Subcutaneous adipose tissue (tissue), 4 donors: ENCODE data around the gene PAPLN. TPM values are rescaled to one million over a fixed set of nuclear protein-coding genes. Genes with fewer than 3 reads are reported as not detected.

Experiments
- total RNA-seq, 4 donors: library from RNA; depleted of rRNA; stranded (reverse); fragments of >200 nt; gene quantifications; one replicate each; pipeline ENCODE4 v1.1.0, GENCODE V29; 2016
- TF ChIP-seq, protein P1 (sequence below): fragments of 450-650 bp; IDR thresholded peaks from one replicate; pipeline ENCODE4 v1.5.1; 2016; ENCODE audit warnings: low read depth, mild to moderate bottlenecking, control low read depth, antibody characterized with exemption, moderate library complexity

The PAPLN gene, protein sequence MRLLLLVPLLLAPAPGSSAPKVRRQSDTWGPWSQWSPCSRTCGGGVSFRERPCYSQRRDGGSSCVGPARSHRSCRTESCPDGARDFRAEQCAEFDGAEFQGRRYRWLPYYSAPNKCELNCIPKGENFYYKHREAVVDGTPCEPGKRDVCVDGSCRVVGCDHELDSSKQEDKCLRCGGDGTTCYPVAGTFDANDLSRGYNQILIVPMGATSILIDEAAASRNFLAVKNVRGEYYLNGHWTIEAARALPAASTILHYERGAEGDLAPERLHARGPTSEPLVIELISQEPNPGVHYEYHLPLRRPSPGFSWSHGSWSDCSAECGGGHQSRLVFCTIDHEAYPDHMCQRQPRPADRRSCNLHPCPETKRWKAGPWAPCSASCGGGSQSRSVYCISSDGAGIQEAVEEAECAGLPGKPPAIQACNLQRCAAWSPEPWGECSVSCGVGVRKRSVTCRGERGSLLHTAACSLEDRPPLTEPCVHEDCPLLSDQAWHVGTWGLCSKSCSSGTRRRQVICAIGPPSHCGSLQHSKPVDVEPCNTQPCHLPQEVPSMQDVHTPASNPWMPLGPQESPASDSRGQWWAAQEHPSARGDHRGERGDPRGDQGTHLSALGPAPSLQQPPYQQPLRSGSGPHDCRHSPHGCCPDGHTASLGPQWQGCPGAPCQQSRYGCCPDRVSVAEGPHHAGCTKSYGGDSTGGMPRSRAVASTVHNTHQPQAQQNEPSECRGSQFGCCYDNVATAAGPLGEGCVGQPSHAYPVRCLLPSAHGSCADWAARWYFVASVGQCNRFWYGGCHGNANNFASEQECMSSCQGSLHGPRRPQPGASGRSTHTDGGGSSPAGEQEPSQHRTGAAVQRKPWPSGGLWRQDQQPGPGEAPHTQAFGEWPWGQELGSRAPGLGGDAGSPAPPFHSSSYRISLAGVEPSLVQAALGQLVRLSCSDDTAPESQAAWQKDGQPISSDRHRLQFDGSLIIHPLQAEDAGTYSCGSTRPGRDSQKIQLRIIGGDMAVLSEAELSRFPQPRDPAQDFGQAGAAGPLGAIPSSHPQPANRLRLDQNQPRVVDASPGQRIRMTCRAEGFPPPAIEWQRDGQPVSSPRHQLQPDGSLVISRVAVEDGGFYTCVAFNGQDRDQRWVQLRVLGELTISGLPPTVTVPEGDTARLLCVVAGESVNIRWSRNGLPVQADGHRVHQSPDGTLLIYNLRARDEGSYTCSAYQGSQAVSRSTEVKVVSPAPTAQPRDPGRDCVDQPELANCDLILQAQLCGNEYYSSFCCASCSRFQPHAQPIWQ
- total RNA-seq: 10 to 100 TPM; 10.4 to 52.2 (median 22.4) TPM

DNA sequence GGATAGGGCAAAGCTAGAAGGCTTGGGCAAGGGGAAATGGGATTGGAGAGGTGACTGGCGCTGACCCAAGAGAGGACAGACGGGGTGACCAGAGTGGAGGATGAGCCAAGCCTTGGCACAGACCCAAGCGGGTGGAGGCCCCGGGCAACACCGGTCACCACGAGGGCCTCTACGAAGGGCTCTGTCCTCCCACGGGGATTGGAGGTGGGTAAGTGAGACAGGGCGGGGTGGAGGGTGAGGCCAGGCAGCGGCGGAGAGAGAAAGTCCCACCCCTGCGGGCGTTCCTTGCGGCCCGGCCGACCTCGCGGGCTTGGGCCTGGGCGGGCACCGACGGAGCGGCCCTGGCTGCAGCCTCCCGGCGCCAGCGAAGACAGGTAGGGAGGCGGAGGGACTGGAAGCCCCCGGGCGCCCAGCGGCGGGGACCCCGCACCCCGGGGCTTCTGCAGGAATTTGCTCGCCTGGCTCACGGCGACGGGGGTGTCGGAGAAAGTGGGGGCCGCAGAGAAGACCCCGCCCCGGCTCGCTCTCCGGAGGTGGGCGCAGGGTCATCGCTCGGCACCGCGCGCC, at the start of gene PAPLN:
PAPLN (plus strand) TSS at position 288 of the 567 bp plus-strand sequence. CDS start 2,273 bp downstream, outside the sequence.
- TF ChIP-seq, protein P1, sequence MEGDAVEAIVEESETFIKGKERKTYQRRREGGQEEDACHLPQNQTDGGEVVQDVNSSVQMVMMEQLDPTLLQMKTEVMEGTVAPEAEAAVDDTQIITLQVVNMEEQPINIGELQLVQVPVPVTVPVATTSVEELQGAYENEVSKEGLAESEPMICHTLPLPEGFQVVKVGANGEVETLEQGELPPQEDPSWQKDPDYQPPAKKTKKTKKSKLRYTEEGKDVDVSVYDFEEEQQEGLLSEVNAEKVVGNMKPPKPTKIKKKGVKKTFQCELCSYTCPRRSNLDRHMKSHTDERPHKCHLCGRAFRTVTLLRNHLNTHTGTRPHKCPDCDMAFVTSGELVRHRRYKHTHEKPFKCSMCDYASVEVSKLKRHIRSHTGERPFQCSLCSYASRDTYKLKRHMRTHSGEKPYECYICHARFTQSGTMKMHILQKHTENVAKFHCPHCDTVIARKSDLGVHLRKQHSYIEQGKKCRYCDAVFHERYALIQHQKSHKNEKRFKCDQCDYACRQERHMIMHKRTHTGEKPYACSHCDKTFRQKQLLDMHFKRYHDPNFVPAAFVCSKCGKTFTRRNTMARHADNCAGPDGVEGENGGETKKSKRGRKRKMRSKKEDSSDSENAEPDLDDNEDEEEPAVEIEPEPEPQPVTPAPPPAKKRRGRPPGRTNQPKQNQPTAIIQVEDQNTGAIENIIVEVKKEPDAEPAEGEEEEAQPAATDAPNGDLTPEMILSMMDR: no peak

DNA sequence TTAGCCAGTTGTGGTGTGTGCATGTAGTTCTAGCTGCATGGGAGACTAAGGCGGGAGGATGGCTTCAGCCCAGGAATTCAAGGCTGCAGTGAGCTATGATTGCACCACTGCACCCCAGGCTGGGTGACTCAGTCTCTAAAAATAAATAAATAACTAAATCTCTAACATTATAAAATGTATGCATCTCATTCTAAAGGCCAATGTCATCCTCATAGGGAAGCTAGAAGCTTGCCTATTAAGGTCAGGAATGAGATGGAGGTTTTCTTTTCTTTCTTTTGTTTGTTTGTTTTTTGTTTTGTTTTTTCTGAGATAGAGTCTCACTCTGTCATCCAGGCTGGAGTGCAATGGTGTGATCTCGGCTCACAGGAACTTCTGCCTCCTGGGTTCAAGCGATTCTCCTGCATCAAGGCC, 48.8 kb upstream of the PAPLN start:
- TF ChIP-seq, protein P1: no peak

DNA sequence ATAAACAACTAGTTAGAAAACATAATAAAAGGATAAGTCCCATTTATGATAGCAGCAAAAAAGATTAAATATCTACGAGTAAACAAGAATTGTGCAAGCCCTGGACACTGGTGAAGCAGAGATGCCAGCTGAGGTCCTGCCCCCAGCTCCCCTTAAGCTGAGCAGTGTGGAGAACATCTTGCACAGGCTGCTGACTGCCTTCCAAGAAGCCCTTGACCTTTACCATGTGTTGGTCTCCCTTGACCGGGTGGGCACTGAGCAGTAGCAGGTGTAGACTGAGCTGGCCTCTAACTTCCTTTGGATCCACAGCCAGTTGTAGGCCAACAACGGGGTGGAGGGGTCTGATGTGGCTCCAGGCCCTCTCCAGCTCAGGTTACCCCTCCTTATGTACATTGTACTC, 47.7 kb upstream of the PAPLN start:
- TF ChIP-seq, protein P1: no peak

DNA sequence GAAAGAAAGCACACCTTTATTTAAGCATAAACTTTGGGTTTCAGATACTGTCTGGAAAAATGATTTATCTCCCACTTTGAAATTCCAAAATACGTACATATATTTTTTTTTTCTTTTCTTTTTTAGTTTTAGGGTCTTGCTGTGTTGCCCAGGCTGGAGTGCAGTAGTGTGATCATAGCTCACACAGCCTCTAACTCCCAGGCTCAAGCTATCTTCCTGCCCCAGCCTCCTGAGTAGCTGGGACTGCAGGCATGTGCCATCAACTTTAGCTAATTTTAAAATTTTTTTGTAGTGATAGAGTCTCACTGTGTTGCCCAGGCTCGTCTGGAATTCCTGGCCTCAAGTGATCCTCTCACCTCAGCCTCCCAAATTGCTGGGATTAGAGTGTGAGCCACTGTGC, 45.9 kb upstream of the PAPLN start:
- TF ChIP-seq, protein P1: no peak

DNA sequence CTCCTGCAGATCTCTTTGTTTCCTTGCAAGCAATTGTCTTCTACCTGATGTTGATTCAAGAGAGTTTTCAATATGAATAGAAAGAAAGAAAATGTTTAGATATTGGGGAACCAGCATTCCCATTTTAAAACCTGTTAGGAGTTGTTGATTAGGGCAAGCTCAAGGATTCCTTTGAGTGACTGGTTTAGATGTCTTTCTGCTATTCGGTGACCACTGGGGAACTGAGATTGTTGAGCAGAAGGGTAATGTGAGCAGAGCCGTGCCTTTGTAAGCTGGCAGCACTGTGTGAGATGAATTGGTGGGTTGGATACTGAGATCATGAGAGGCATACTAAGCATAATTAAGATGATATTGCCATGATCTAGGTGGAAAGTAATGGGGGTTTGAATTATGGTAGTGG, 39.1 kb upstream of the PAPLN start:
- TF ChIP-seq, protein P1: no peak

DNA sequence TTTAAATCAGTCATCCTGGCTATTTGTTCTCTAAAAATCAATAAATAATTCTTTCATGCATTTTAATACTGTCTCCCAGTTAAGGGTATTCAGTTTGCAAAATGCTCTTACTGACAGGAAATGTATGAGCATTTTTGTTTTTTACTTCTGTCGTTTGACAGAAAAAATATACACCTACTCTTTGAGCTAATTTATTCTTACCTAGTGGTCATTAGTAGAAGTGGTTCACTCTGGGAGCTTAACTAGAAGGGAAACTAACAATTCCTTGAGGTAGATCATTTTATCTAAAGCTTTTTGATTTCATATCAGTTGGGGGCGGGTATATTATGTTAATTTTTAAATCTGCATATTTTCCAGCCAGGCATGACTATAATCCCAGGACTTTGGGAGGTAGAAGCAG, 33.8 kb upstream of the PAPLN start:
- TF ChIP-seq, protein P1: no peak
